ENCODE data around the gene MAML1.
"Not testable (repeated sequence)": the region's sequence is repeated elsewhere in the genome, so short reads cannot be mapped to it uniquely, and the experiment has no call there.

Gene MAML1

GRCh38 chr5:179732412-179732917 lies at the start of gene MAML1:
TSS of gene MAML1 (plus strand) at chr5:179732822. CDS start at chr5:179733113, 291 bp downstream.
- DNase-seq: peak; percentile 96

GRCh38 chr5:179689212-179689611 lies 43.4 kb upstream of the MAML1 start:
- not testable (repeated sequence) for DNase-seq

- DNase-seq: no peak
Observed at GRCh38 chr5:179694561-179694960, 38.1 kb upstream of the MAML1 start.

GRCh38 chr5:179696603-179697002 lies 36.0 kb upstream of the MAML1 start:
- no peak for DNase-seq

- no peak for DNase-seq
Observed at GRCh38 chr5:179697108-179697507, 35.5 kb upstream of the MAML1 start.

- not testable (repeated sequence) for DNase-seq
Observed at GRCh38 chr5:179697543-179697942, 35.1 kb upstream of the MAML1 start.

GRCh38 chr5:179697993-179698934 lies 34.4 kb upstream of the MAML1 start:
- peak; percentile 92 for DNase-seq

GRCh38 chr5:179698935-179699615 lies 33.5 kb upstream of the MAML1 start, which contains the start of gene CANX:
TSS of gene CANX (plus strand) at chr5:179698967. CDS start at chr5:179705682, 6,715 bp downstream.
- no peak for DNase-seq

- no peak for DNase-seq
Observed at GRCh38 chr5:179699616-179700237, 32.9 kb upstream of the MAML1 start.

GRCh38 chr5:179700401-179700918 lies 32.2 kb upstream of the MAML1 start:
- DNase-seq: no peak

- DNase-seq: no peak
Observed at GRCh38 chr5:179716286-179716685, 16.3 kb upstream of the MAML1 start.

GRCh38 chr5:179720222-179720621 lies 12.4 kb upstream of the MAML1 start:
- DNase-seq: no peak

- no peak for DNase-seq
Observed at GRCh38 chr5:179724163-179724562, 8.5 kb upstream of the MAML1 start.

GRCh38 chr5:179727106-179727505 lies 5.5 kb upstream of the MAML1 start:
- no peak for DNase-seq

- no peak for DNase-seq
Observed at GRCh38 chr5:179729303-179729702, 3.3 kb upstream of the MAML1 start.

GRCh38 chr5:179729727-179730126 lies 2.9 kb upstream of the MAML1 start:
- no peak for DNase-seq

- DNase-seq: no peak
Observed at GRCh38 chr5:179730356-179730755, 2.3 kb upstream of the MAML1 start.

GRCh38 chr5:179730852-179731251 lies 1.8 kb upstream of the MAML1 start:
- no peak for DNase-seq

- DNase-seq: no peak
Observed at GRCh38 chr5:179731791-179732411, 721 bp upstream of the MAML1 start.

GRCh38 chr5:179732918-179733771 lies 523 bp downstream of the MAML1 start:
- DNase-seq: no peak

GRCh38 chr5:179733772-179734126 lies 1.1 kb downstream of the MAML1 start:
- no peak for DNase-seq

Measured in NCI-H524 treated with DMSO at 0.1 percent for 48 hours (cell line).